PC-3 (cell line): ENCODE results near the gene CCBE1.

Source experiments
- EZH2 ChIP-seq: fragments of 300-600 bp; sonication (generic); IDR thresholded peaks from one replicate; pipeline ENCODE4 v1.6.1; 2017; ENCODE audit warnings: antibody characterized with exemption, mild to moderate bottlenecking, low read length; ENCODE audit not compliant: unreplicated experiment
- TF ChIP-seq, protein P1 (sequence below): fragments of 300-600 bp; sonication (generic); conservative IDR thresholded peaks from 2 replicates; pipeline ENCODE4 v1.5.1; 2017; ENCODE audit warnings: antibody characterized with exemption, low read depth, mild to moderate bottlenecking, low read length

DNA sequence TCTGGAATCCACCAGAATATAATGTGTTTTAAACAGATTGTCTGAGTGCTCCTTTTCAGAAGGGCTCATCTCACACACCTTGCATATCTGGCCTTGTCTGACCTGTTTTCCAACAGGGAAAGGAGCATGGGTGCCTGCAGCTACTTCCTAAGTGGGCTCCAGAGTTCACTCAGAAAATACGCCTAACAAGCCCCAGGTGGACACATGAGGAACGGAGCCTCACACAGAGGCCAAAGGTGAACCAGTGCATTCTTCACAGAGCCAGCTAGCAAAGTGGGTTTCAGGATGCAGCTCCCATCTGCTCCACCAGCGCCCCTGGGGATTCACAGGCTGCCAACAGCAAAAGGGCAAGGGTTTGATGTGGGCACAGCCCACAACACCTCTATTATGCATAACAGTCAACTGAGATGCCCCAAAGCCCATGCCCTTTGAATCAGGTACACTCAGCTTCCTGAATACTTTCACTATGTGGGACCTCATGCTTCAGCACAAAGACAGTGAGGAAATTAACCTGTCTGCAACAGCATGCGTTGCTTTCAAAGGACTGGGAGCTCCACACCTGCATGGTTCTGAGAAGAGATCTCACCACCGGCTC is 86.6 kb downstream of the CCBE1 start:
- no peak for TF ChIP-seq EZH2
- TF ChIP-seq, protein P1, sequence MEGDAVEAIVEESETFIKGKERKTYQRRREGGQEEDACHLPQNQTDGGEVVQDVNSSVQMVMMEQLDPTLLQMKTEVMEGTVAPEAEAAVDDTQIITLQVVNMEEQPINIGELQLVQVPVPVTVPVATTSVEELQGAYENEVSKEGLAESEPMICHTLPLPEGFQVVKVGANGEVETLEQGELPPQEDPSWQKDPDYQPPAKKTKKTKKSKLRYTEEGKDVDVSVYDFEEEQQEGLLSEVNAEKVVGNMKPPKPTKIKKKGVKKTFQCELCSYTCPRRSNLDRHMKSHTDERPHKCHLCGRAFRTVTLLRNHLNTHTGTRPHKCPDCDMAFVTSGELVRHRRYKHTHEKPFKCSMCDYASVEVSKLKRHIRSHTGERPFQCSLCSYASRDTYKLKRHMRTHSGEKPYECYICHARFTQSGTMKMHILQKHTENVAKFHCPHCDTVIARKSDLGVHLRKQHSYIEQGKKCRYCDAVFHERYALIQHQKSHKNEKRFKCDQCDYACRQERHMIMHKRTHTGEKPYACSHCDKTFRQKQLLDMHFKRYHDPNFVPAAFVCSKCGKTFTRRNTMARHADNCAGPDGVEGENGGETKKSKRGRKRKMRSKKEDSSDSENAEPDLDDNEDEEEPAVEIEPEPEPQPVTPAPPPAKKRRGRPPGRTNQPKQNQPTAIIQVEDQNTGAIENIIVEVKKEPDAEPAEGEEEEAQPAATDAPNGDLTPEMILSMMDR: no peak
